Measurements from ENCODE around the gene CDH13.

Gene CDH13

GRCh38 chr16:83743720-83744119, 1117.0 kb downstream of the CDH13 start:
- TF ChIP-seq GLIS3 (CRISPR knock-in tag; IDR thresholded peaks at IDR 0.05), result no peak
- TF ChIP-seq ZFP30 (CRISPR knock-in tag; IDR thresholded peaks at IDR 0.05), result no peak
- TF ChIP-seq, protein P1, sequence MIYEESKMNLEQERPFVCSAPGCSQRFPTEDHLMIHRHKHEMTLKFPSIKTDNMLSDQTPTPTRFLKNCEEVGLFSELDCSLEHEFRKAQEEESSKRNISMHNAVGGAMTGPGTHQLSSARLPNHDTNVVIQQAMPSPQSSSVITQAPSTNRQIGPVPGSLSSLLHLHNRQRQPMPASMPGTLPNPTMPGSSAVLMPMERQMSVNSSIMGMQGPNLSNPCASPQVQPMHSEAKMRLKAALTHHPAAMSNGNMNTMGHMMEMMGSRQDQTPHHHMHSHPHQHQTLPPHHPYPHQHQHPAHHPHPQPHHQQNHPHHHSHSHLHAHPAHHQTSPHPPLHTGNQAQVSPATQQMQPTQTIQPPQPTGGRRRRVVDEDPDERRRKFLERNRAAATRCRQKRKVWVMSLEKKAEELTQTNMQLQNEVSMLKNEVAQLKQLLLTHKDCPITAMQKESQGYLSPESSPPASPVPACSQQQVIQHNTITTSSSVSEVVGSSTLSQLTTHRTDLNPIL (CRISPR knock-in tag; IDR thresholded peaks at IDR 0.05; ENCODE audit: low read depth), result no peak
- no peak for TF ChIP-seq CSDC2 (CRISPR knock-in tag; IDR thresholded peaks at IDR 0.05)
- no peak for TF ChIP-seq ISL1 (CRISPR knock-in tag; IDR thresholded peaks at IDR 0.05)
- no peak for TF ChIP-seq TCF4 (CRISPR knock-in tag; IDR thresholded peaks at IDR 0.05; ENCODE audit: borderline replicate concordance)
- no peak for TF ChIP-seq ARNTL (CRISPR knock-in tag; IDR thresholded peaks at IDR 0.05; ENCODE audit: borderline replicate concordance, low read depth)
- no peak for TF ChIP-seq PPARA (CRISPR knock-in tag; IDR thresholded peaks at IDR 0.05; ENCODE audit: borderline replicate concordance)
- no peak for TF ChIP-seq SNAI2 (CRISPR knock-in tag; IDR thresholded peaks at IDR 0.05)
- no peak for TF ChIP-seq CSRNP3 (CRISPR knock-in tag; IDR thresholded peaks at IDR 0.05)
- no peak for TF ChIP-seq ESRRG (CRISPR knock-in tag; IDR thresholded peaks at IDR 0.05)
- TF ChIP-seq RARB (CRISPR knock-in tag; IDR thresholded peaks at IDR 0.05), result no peak
- no peak for TF ChIP-seq TOX (CRISPR knock-in tag; IDR thresholded peaks at IDR 0.05; ENCODE audit: borderline replicate concordance)
- no peak for TF ChIP-seq POU6F1 (CRISPR knock-in tag; IDR thresholded peaks at IDR 0.05; ENCODE audit: borderline replicate concordance, low read depth)
- TF ChIP-seq ZNF565 (CRISPR knock-in tag; conservative IDR thresholded peaks at IDR 0.05; ENCODE audit: low read depth), result no peak

GRCh38 chr16:83744441-83744981, 1117.7 kb downstream of the CDH13 start:
- no peak for TF ChIP-seq BACH2 (CRISPR knock-in tag; IDR thresholded peaks at IDR 0.05; ENCODE audit: borderline replicate concordance)
- no peak for TF ChIP-seq RARB (CRISPR knock-in tag; IDR thresholded peaks at IDR 0.05)
- no peak for TF ChIP-seq POU6F1 (CRISPR knock-in tag; IDR thresholded peaks at IDR 0.05; ENCODE audit: borderline replicate concordance, low read depth)
- TF ChIP-seq ZNF8 (CRISPR knock-in tag; IDR thresholded peaks at IDR 0.05), result no peak
- no peak for TF ChIP-seq SNAI2 (CRISPR knock-in tag; IDR thresholded peaks at IDR 0.05)
- TF ChIP-seq ZFP3 (CRISPR knock-in tag; IDR thresholded peaks at IDR 0.05), result no peak
- no peak for TF ChIP-seq CSRNP3 (CRISPR knock-in tag; IDR thresholded peaks at IDR 0.05)
- TF ChIP-seq ISL1 (CRISPR knock-in tag; IDR thresholded peaks at IDR 0.05), result no peak
- TF ChIP-seq TSHZ2 (CRISPR knock-in tag; IDR thresholded peaks at IDR 0.05), result no peak
- no peak for TF ChIP-seq ARNTL (CRISPR knock-in tag; IDR thresholded peaks at IDR 0.05; ENCODE audit: borderline replicate concordance, low read depth)
- ATAC-seq, result no peak; the same call in 2 of the 3 replicates

More at GRCh38 chr16:83743720-83744119, 1117.0 kb downstream of the CDH13 start:
- no peak for ATAC-seq

Data from SK-N-SH treated with all-trans-retinoic acid at 6 μM for 48 hours (cell line).